Right atrium auricular region (tissue), 2 donors: ENCODE measurements around the gene PPP1R9B. TPM values are rescaled to one million over a fixed set of nuclear protein-coding genes. Genes with fewer than 3 reads are reported as not detected.

ENCODE experiments used
- DNase-seq: peaks from one replicate; pipeline ENCODE4 v3.0.0-alpha.2; 2019; ENCODE audit warnings: low spot score
- H3K27ac ChIP-seq, 2 donors: fragments of 200-600 bp; sonication (generic); 1 replicate in 1 of 2; 2 replicates in 1 of 2; pipeline ENCODE4 v1.5.1; 2016 to 2019
- H3K27me3 ChIP-seq, 2 donors: fragments of 200-600 bp; sonication (generic); one replicate each; pipeline versions ENCODE4 v1.5.1 to v1.6.0; 2017 to 2019
- H3K36me3 ChIP-seq: fragments of 200-600 bp; sonication (generic); one replicate; pipeline ENCODE4 v1.5.1; 2016
- H3K4me1 ChIP-seq, 2 donors: fragments of 200-600 bp; sonication (generic); one replicate each; pipeline versions ENCODE4 v1.5.1 to v1.6.0; 2017 to 2019
- H3K4me3 ChIP-seq, 2 donors: fragments of 200-600 bp; sonication (generic); 1 replicate in 1 of 2; 2 replicates in 1 of 2; pipeline ENCODE4 v1.5.1; 2017 to 2019; ENCODE audit warnings: mild to moderate bottlenecking in 1 of 2, moderate library complexity in 1 of 2
- H3K9me3 ChIP-seq, 2 donors: fragments of 200-600 bp; sonication (generic); one replicate each; pipeline ENCODE4 v1.5.1; 2019
- CTCF ChIP-seq, 2 donors: fragments of 200-600 bp; sonication (generic); IDR thresholded peaks; one replicate each; pipeline ENCODE4 v1.5.1; 2019; ENCODE audit warnings: antibody characterized with exemption in 2 of 2
- total RNA-seq, 2 donors: library from RNA; depleted of rRNA; stranded (reverse); fragments of >200 nt; gene quantifications; one replicate each; pipeline ENCODE4 v1.1.0, GENCODE V29; 2016

Gene PPP1R9B
- total RNA-seq, 2 donors from 2014 or later: 16.9 to 24.2 TPM

- H3K4me1 ChIP-seq: peaks cover 0 to 60% of the 10 kb centered on the region in 2 donors
- no peak for TF ChIP-seq CTCF (IDR thresholded peaks at IDR 0.05)
- no peak for DNase-seq
Measured at GRCh38 chr17:50132104-50132794, 18.2 kb downstream of the PPP1R9B start.

DNA sequence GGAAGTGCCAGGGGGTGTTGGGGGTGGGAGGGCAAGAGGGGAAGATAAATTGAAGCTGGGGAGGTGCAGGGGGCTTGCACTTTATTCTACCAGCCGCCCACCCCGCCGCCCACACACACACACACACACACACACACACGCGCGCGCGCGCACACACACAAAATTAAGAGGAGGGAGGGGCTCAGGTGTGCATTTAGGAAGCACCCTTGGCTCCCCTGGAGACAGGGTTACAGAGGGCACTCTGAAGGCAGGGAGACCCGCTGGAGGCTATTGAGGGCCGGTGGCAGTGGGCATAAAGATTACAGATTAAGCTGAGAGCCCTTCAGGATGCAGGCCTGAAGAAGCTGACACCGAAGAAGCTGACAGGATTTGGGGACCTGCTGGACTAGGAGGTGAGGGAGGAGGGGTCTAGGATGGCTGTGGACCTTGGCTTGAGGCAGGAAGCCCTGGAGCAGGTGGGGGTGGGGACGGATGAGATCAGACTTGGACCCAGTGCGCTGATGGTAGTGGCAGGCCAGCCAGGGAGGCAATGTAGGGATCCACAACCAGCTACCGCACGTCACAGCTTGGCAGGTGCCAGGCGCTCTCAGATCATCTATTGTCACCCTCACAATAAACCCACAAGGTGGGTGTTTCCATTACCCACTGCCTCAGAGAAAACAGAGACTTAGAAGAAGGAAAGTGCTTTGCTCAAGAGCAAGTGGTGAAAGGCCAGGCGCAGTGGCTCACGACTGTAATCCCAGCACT lies 19.7 kb downstream of the PPP1R9B start:
- H3K9me3 ChIP-seq: no peaks in the 10 kb centered on the region
- H3K36me3 ChIP-seq: peaks cover 19% of the 10 kb centered on the region
- peak overlapping the region in 1 of 2 donors; percentile 46 for H3K27ac ChIP-seq
- peaks cover 0 to 60% of the 10 kb centered on the region in 2 donors for H3K4me1 ChIP-seq
- peak overlapping the region in 1 of 2 donors; percentile 57 for H3K4me3 ChIP-seq
- no peak for DNase-seq
- TF ChIP-seq CTCF (IDR thresholded peaks at IDR 0.05): no peak
- H3K27me3 ChIP-seq: no peaks in the 10 kb centered on the region

More at GRCh38 chr17:50132104-50132794, 18.2 kb downstream of the PPP1R9B start:
- Histone ChIP-seq H3K36me3 (peaks cover 34% of the 10 kb centered on the region), H3K9me3 (no peaks in the 10 kb centered on the region), H3K27me3 (no peaks in the 10 kb centered on the region), H3K4me3 (no peak overlapping the region), H3K27ac (peak overlapping the region; percentile 77 to 88)

DNA sequence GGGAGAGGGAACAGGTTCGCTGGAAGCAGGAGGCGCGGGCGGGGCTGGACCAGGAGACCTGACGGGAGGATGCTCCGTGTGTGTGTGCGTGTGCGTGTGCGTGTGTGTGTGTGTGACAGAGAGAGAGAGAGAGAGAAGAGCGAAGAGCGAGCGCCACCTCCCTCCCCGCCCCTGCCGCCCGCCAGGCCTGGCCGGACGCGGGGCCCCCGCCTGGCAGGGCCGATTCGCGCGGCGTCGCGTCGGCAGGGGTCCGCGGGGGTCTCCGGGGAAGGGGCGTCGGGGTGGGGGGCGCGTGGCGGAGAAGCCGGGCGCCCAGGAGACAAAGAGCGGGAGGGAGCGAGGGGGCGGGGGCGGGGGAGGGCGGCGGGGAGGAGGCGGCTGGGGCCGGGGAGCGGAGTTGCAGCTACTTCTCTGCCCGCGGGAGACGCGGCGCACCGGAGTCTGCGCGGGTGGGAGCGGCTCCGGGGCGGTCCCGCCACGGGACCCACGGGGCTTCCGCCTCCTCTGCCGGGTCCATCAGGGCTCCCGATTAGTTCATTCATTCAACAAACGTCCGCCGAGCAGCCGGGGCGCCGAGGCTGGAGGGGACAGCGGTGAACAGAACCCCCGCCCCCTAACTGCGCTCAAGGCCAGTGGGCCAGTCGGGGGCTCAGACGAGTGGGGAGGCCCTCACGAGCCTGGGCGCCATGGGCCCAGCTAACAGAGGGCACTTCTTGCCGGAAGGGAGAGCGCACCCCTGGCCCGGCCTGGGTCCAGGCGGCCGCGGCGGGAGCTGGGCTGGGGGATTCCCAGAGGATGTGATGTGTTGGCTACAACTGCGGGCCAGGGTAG lies 20.5 kb downstream of the PPP1R9B start, which contains the start of gene SAMD14:
SAMD14 (minus strand) TSS at position 433 of the 831 bp plus-strand sequence. CDS start 5,201 bp downstream, outside the sequence.
- Histone ChIP-seq H3K9me3 (no peaks in the 10 kb centered on the region), H3K4me1 (peaks cover 0 to 60% of the 10 kb centered on the region in 2 donors), H3K27me3 (no peaks in the 10 kb centered on the region), H3K27ac (peak within 1 kb of the TSS in 1 of 2 donors; percentile 46), H3K4me3 (peak within 1 kb of the TSS; percentile 40 to 57), H3K36me3 (peaks cover 11% of the 10 kb centered on the region)
- no peak for TF ChIP-seq CTCF (IDR thresholded peaks at IDR 0.05)
- no peak for DNase-seq

GRCh38 chr17:50129353-50129727 lies 21.1 kb downstream of the PPP1R9B start:
- H3K4me1 ChIP-seq: peaks cover 0 to 56% of the 10 kb centered on the region in 2 donors
- DNase-seq: no peak

More at GRCh38 chr17:50129353-50129727, 21.1 kb downstream of the PPP1R9B start:
- TF ChIP-seq CTCF (IDR thresholded peaks at IDR 0.05): no peak
- Histone ChIP-seq H3K27ac (peak overlapping the region in 1 of 2 donors; percentile 46), H3K4me3 (peak overlapping the region; percentile 40 to 57), H3K36me3 (peaks cover 5% of the 10 kb centered on the region), H3K27me3 (no peaks in the 10 kb centered on the region), H3K9me3 (no peaks in the 10 kb centered on the region)
